ENCODE data around the gene SMU1. TPM values are rescaled to one million over a fixed set of nuclear protein-coding genes. Genes with fewer than 3 reads are reported as not detected.

Gene SMU1
- total RNA-seq, 1 experiment from 2014 or later, result 43.9 TPM

DNA sequence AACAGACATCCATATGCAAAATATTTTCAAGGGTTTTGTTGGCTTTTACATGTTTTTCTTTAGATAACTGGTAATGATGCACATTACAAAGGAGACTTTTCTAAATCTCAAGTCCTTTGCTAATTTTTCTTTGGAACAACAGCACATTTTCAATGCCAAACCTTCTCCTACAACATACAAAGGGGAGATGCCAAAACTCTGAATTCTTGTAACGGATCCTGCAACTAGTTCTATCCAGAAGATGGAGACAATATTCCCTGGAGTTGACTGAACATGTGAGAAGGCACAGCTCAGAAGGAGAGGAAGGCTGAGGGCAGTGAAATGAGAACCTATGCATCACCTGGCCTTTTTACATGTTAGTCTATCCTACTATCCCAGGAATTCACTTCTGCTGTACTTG, 30.4 kb downstream of the SMU1 start:
- no peak for DNase-seq (ENCODE audit: low read depth)

DNA sequence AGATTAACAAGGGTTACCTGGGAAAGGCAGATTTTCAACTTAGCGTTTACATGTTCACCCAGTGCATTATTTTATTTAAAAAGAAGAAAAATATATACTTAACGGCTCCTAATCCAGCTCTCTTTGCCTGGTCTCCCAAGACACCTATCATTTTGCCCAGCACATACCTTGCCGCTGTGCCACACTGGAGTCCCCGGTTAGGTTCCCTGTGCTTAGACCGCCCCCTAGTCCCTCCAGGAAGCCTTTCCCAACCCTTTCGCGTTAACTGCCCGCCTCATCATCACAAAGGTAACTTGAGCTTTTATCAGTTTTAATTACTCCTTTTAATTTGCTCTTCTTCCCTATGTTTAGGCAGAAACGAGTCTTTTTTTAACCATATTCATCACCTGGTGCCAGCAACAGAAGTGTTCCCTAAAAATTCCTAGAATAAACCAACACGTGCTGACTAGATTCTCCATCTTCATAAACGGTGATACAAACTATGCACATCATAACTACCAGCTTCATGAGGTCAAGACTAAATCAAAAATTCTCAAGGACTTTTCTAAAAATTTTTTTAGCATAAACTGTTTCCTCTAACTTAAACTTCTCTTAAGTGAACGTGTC, 31.7 kb downstream of the SMU1 start:
- DNase-seq (ENCODE audit: low read depth), result peak; percentile 63

DNA sequence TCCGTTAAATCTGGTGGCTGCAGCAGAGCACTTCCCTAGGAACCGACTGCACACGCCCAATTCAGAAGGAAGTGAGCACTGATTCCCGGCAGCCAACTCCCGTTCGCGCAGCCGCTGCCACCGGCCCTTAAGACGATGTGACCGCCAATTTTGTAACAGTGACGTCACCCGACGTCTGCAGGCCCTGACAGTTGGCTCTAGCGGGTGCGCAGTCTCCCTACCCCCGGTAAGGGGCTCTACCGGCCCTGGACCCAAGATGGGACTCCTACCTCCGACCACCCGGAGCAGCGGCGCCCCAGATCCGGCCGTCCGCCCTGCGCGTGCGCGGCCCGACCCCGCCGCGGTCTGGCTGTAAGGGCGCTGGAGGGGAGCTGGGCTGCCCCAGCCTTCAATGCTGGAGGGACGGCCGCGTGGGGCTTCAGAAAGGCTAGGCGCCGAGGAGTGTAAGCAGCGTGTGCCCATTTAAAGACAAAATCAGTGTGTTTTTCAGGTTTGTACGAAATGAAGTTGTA, 32.3 kb downstream of the SMU1 start:
- peak; percentile 94 for DNase-seq (ENCODE audit: low read depth)

DNA sequence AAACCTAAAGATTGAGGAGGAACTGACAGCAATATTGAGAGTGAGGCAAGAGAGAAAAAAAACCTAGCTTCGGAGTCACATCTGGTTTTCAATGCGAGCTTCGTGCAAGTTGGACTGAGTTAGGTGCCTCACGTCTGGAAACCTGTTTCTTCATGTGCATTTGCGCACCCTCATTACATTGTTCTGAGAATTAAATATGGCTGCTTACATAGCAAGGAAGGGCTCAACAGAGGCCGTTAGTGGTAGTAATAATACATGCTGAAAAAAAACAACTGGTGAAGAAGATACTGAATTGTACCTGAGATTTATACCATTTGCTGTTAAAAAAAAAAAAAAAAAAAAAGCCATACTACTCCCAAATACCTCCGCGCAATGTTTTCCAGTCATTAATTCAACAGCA, 32.8 kb downstream of the SMU1 start:
- DNase-seq (ENCODE audit: low read depth), result no peak

DNA sequence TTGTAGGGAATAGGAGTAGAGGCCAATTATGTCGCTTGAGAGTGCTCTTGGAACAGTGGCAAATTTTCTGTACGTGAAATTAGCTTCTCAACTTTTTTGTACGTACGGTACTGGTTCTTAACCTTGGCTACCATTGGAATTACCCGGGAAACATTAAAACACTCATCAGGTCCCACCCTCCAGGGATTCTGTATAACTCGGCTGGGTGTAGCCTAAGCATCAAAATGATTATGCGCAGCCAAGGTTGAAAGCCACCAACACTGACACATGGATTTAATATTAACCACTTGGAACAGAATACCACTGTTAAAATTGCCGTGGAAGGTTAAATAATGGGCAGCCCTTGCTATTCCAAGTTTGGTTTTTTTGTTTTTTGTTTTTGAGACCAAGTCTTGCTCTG, 34.0 kb downstream of the SMU1 start:
- DNase-seq (ENCODE audit: low read depth), result no peak

DNA sequence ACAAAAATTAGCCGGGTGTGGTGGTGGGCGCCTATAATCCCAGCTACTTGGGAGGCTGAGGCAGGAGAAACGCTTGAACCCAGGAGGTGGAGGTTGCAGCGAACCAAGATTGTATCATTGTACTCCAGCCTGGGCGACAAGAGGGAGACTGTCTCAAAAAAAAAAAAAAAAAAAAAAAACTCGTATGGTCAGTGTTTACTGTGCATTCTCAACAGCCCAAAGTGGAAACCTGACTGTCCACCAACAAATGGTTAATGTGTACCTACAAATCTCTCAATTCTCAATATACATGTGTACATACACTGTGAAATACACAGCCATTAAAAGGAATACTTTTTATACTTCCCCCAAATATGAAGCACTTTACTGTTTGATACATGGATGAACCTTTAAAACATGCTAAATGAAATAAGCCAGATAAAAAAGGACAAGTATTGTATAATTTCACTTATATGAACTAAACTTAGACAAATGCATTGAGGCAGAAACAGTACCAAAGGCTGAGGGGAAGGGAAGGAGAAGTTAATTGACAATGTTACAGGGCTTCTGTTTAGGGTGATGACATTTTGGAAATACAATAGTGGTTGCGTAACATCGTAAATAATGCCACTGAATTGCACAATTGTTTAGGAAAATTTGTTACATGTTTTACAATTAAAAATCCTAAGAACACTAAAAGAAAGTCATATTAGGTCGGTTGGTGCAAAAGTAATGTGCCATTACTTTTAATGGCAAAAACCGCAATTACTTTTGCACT, 34.9 kb downstream of the SMU1 start:
- DNase-seq (ENCODE audit: low read depth), result no peak

DNA sequence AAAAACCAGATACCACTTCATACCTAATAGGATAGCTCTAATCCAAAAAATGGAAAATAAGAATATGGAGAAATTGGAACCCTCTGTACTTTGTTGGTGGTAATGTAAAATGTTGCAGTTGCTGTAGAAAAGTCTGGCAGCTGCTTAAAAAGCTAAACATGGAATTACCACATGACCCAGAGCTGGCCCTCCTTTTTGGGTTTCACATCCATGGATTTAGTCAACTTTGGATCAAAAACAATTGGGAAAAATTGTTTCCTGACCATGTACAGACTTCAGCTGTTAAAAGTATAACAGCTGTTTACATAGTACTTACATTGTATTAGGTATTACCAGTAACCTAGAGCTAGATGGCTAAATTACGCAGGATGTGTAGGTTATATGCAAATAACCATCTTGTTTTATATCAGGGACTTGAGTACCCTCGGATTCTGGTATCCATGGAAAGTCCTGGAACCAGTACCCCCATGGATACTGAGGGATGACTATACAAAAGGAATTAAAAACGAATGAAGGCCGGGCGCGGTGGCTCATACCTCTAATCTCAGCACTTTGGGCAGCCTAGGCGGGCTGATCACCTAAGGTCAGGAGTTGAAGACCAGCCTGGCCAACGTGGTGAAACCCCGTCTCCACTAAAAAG, 35.6 kb downstream of the SMU1 start:
- DNase-seq (ENCODE audit: low read depth), result no peak

DNA sequence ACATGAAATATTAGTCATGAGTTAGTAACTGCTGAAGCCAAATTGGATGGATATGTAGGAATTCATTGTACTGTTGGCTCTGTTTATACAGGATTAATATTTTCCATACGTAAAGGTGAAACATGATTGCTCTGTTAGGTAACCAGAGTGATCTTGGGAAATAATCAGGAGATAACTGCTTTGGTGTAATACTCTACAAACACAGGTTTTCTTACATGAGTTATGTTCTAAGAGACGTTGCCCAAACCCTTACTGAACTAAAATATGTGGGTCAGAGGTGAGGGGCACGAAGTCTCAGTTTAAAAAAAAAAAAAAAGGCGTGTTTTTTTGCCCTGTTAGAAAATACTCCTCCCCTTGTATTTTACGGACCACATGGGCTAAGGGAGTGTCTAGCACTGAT, 43.6 kb downstream of the SMU1 start:
- DNase-seq (ENCODE audit: low read depth), result no peak

DNA sequence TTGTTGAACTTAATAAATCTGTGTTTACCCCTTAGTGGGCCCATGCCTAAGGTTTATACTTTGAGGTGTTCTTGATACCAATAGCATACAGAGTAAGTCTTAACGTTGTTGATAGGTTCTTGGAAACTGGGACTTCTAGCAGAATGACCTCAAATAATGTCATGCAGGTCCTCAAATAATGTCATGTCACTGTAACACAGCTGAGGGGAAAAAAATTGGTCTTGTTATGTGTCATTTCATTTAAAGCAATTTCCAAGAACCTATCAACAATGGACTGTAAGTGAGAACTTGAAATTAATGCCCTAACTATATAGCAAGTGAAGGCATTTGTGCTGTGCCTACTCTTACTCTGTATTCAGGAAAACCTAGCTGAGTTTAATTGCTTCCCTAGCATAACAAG, 44.2 kb downstream of the SMU1 start:
- DNase-seq (ENCODE audit: low read depth), result no peak

DNA sequence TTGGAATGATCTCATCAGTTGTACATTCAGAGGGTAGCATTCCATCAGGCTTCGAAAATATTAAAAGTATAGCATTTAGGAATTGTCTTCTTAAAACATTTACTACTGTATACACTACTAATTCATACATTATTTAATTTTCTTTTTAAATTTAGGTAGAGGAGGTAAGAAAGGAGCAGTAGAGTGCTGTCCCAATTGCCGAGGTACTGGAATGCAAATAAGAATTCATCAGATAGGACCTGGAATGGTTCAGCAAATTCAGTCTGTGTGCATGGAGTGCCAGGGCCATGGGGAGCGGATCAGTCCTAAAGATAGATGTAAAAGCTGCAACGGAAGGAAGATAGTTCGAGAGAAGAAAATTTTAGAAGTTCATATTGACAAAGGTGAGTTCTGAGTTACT, 46.2 kb downstream of the SMU1 start:
- DNase-seq (ENCODE audit: low read depth), result no peak

DNA sequence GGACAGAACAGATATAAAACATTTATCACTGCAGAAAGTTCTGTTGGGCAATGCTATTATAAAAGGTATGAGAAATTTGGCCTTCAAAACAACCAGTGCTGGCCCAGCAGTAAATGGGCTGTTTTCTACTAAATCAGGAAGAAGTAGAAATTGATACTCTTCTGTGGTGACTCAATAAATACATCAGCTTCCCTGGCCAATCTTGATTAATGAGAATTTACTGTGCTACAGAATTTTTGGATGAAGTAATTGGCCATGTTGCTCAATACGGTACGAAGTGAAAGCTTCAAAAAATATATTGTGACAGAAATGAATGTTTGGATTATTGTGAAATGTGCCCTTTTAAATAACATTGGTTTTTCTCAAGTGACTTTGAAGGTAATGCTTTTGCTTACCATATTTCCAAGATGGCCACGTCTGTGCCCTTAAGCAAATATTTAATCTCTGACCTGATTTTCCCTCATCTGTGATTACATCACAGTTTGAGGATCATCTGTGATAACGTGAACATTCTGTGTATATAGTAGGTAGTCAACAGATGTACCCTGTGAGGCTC, 47.2 kb downstream of the SMU1 start:
- DNase-seq (ENCODE audit: low read depth), result no peak

DNA sequence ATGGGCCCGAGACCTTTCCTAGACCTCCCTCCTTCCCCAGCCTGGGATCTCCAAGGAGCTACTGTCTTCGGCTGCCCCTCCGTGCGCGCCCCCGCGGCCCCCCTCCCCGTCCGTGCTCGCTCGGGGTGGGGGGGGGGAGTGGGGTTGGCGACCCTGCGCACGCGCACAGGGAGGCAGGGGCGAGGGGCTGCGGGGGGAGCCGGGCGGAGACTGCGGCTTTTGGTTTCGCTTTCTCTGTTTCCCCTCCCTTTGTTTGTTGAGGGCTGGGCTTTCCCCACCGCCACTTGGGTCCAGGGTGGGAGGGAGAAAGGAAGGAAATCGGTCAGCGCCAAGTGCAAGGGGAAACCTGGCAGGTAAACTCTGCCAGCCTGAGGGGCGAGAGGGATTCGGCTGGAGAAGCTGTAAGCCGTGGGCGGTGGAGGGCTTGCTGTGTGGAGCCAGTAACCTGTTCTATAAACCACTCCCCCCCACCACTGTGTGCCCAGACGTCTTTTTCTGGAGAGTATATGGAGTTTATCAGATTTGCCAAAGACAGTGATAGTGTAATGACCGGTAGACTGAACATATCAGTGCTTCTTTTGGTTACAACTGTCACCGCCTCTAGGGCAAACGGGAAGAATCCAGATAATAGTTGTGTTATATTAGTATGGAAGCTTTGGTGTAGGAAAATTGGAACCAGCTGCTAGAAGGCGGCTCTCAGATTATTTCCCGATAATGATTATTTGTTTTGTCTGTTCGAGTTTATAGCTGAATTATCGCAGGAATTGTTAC, 50.7 kb downstream of the SMU1 start:
- DNase-seq (ENCODE audit: low read depth), result peak; percentile 76

DNA sequence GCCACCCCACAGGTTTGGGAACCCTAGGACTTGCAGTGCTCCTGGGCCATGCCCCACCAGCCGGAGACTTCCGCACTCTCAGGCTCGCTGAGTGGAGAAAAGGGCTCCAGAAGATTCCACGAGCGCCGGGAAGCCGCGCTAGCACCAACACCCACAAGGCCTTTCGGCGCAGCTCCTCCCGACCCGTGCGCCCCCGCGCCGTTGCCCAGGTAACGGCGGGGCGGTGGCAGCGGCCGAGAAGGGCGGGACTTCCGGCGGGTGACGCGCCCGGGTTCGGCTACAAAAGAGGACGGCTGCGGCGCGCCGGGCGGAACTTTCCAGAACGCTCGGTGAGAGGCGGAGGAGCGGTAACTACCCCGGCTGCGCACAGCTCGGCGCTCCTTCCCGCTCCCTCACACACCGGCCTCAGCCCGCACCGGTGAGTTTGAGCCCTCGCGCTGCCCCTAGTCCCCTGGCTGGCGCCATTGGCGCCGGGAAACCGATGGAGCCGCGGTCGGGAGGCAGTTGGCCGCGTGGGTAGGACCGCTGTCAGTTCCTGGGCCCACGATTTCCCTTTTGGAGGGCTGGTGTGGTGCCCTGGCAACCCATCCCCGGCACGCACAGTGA, 51.4 kb downstream of the SMU1 start, which contains the start of gene DNAJA1:
Gene DNAJA1 (plus strand): TSS at position 308 of the 606 bp plus-strand sequence. CDS start 1,212 bp downstream, outside the sequence.
- peak; percentile 98 for DNase-seq (ENCODE audit: low read depth)

DNA sequence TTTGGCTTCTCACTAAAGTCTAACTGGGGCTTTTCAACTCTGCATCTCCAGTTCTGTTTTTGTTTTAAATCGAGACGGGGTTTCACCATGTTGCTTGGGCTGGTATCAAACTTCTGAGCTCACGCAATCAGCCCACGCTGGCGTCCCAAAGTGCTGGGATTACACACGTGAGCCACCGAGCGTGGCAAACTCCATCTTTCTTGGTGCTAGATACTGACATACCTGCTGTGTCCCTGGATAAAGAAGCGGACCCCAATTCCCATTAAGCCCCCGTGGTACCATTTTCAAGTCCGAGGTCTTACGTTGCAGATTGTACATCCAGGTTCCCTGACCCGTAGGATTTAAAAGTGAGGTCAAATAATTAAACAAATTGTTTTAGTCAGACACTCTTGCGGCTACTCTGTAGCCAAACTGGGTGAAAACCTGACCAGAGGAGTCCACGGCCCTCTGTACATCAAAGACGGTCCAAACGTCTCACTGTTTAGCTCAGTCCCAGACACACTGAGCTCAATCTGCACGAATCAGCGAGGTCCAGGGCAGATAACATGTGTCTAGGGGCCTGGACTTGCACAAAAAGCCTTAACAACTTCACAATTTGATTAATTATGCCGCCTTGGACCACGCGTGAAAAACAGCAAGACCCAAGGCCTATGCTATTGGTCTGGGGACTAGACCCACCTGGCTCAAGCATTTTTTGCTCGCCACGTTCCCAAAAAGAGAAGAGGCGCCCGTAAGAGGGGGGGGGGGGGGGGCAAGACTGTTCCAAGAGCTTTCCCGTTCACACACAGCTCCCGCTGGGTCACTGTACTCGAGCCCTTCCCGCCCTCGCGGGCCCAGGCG, 52.1 kb downstream of the SMU1 start:
- DNase-seq (ENCODE audit: low read depth), result peak; percentile 39

DNA sequence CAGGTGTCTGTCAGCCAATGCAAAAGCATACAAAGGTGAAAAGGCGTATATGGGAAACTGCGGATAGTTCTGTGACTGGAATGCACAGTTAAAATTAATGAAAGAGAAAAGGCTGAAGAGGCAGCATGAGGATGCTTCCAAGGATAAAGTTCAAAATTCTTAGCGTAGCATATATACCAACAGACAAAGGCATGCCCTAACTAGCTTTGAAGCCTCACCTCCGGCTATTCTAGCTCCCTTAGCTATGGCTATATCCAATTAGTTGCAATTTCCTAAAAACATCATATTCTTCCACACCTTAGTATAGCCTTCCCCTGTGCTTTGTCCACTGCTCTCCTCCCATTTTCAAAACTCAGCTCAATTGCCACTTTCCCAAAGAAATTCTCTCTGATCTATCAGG, 52.8 kb downstream of the SMU1 start:
- DNase-seq (ENCODE audit: low read depth), result no peak

DNA sequence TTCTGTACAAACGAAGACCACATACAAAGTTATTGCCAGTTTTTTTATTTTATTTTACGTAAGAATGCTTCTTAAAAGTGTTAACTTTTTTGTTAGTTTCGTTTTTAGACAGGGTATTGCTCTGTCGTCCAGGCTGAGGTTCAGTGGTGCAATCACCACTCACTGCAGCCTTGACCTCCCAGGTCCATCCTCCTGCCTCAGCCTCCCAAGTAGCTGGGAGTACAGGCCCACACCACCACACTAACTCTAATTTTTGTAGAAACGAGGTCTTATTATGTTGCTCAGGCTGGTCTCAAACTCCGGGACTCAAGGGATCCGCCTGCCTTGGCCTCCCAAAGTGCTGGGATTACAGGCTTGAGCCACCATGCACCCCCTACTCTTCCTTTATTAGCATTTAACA, 53.7 kb downstream of the SMU1 start:
- DNase-seq (ENCODE audit: low read depth), result no peak

DNA sequence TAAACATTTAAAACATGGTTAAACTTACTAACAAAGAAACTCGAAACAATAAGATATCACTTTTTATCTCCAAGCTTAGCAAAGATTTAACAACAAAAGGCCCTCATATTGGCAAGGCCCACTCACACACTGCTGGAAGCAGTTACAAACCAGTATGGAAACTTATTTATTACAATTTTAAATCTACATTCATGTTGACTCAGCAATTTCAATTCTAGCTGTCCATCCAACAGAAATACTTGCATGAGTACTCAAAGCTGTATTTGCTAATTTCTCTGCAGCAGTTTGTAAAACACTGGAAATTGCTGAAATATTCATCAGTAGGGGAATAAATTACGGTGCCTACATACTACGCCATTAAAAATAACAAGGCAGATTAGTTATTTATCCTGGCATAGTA, 54.2 kb downstream of the SMU1 start:
- no peak for DNase-seq (ENCODE audit: low read depth)

DNA sequence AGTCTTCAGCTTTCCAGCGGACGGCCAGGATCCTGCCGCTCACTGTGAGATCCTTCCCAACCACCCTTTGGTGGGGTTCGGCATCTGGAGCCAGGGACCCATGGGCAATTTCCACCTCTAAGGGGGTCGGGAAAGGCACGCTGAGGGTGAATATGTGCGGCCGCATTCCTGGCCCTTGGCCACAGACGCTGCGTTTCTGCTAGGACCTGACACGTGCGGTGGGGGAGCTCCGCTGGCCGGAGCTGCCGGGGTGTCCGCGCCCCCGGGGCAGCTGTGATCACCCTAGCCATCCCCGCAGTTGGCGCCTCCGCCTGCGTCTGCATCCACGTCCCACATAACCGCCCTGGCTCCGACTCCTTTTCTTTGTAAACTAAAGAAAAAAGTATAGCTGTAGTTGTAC, 56.7 kb downstream of the SMU1 start:
- no peak for DNase-seq (ENCODE audit: low read depth)

DNA sequence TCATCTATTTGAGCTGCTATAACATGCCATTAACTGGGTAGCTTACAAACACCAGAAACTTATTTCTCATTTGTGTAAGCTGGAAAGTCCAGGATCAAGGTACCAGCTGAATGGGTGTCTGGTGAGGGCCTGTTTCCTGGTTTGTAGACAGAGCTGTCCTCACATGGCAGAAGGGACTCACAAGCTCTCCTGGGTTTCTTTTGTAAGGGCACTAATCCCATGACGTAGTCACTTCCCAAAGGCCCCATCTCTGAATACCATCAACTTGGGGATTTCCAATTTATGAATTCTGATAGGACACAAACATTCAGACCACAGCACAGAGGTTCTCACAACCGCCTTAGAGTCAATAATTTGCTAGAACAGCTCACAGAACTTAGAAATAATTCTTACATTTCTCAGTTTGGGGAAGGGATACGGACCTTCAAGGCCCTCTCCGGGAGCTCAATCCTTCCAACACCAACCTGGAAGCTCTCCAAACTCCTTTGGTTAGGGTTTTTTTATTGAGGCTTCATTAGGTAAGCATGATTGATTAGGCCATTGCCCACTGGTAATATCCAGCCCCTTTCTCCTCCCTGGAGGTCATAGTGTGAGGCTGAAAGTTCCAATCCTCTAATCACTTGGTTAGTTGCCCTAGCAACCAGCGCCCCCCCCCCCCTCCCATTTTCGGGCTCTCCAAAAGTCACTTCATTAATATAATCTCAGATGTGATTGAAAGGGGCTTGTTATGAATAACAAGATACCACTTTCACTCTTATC, 59.0 kb downstream of the SMU1 start:
- DNase-seq (ENCODE audit: low read depth), result no peak

DNA sequence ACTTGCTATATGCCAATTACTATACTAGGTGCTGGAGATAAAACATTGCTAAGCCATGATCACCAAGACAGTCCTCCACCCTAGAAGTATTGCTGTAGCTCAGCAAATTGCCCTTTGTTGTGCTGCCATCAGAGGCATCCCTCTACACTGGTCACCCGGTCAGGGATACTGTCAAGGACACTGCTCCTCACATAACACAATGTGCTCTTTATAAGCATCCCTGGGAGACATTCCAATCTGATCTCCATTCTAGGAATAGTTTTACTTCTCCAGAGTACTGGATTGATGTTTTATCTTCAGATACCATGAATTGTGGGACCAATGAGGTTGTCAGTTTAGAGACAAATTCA, 61.8 kb downstream of the SMU1 start:
- no peak for DNase-seq (ENCODE audit: low read depth)

Data from Daoy (cell line).